Activated naive CD8-positive, alpha-beta T cell treated with anti-CD3 and anti-CD28 coated beads for 36 hours (primary cell): ENCODE data around the gene ANKIB1. TPM values are rescaled to one million over a fixed set of nuclear protein-coding genes. Genes with fewer than 3 reads are reported as not detected.
"Not testable (repeated sequence)": the region's sequence is repeated elsewhere in the genome, so short reads cannot be mapped to it uniquely, and the experiment has no call there.

Experiments
- DNase-seq: peaks from one replicate; pipeline ENCODE4 v3.0.0; 2021
- H3K27ac Mint-ChIP-seq: one replicate; pipeline ENCODE4 v1.8.0; 2022; ENCODE audit warnings: mild to moderate bottlenecking, moderate library complexity, mixed read lengths
- H3K27me3 Mint-ChIP-seq: one replicate; pipeline ENCODE4 v1.8.0; 2022; ENCODE audit warnings: mild to moderate bottlenecking, mixed read lengths
- H3K36me3 Mint-ChIP-seq: one replicate; pipeline ENCODE4 v1.8.0; 2021; ENCODE audit warnings: mild to moderate bottlenecking, mixed read lengths
- H3K4me1 Mint-ChIP-seq: one replicate; pipeline ENCODE4 v1.8.0; 2021; ENCODE audit warnings: mixed read lengths
- H3K4me3 Mint-ChIP-seq: one replicate; pipeline ENCODE4 v1.8.0; 2022; ENCODE audit warnings: mild to moderate bottlenecking, moderate library complexity, mixed read lengths
- H3K9me3 Mint-ChIP-seq: one replicate; pipeline ENCODE4 v1.8.0; 2022; ENCODE audit warnings: mixed read lengths
- total RNA-seq, 2 experiments: library from RNA; stranded (reverse); gene quantifications; one replicate each; pipeline ENCODE4 v1.2.3, GENCODE V29; 2021

The ANKIB1 gene
- total RNA-seq, 2 experiments from 2014 or later, result 38.6 to 40.6 TPM

GRCh38 chr7:92427193-92427592, 181.4 kb downstream of the ANKIB1 start:
- Mint-ChIP-seq H3K4me3 (no peak overlapping the region), H3K27me3 (peaks cover 33% of the 10 kb centered on the region), H3K4me1 (peaks cover 13% of the 10 kb centered on the region), H3K9me3 (no peaks in the 10 kb centered on the region), H3K36me3 (no peaks in the 10 kb centered on the region), H3K27ac (no peak overlapping the region)
- DNase-seq, result no peak

GRCh38 chr7:92432299-92432946, 186.6 kb downstream of the ANKIB1 start:
- Mint-ChIP-seq H3K27me3 (peaks cover under 1% of the 10 kb centered on the region), H3K27ac (no peak overlapping the region)

GRCh38 chr7:92433019-92433418, 187.2 kb downstream of the ANKIB1 start:
- H3K27ac Mint-ChIP-seq, result no peak overlapping the region
- no peak overlapping the region for H3K4me3 Mint-ChIP-seq
- no peaks in the 10 kb centered on the region for H3K36me3 Mint-ChIP-seq
- H3K27me3 Mint-ChIP-seq, result no peaks in the 10 kb centered on the region
- no peaks in the 10 kb centered on the region for H3K9me3 Mint-ChIP-seq
- no peak for DNase-seq
- no peaks in the 10 kb centered on the region for H3K4me1 Mint-ChIP-seq

More at GRCh38 chr7:92432299-92432946, 186.6 kb downstream of the ANKIB1 start:
- Mint-ChIP-seq H3K4me3 (no peak overlapping the region), H3K36me3 (no peaks in the 10 kb centered on the region), H3K9me3 (no peaks in the 10 kb centered on the region), H3K4me1 (no peaks in the 10 kb centered on the region)
- DNase-seq, result no peak

- H3K36me3 Mint-ChIP-seq, result no peaks in the 10 kb centered on the region
- no peak overlapping the region for H3K4me3 Mint-ChIP-seq
- H3K27ac Mint-ChIP-seq, result no peak overlapping the region
- no peak for DNase-seq
- no peaks in the 10 kb centered on the region for H3K9me3 Mint-ChIP-seq
- peaks cover 13% of the 10 kb centered on the region for H3K4me1 Mint-ChIP-seq
- H3K27me3 Mint-ChIP-seq, result no peaks in the 10 kb centered on the region
Measured at GRCh38 chr7:92435542-92435941, 189.8 kb downstream of the ANKIB1 start.

GRCh38 chr7:92436612-92437445, 191.1 kb downstream of the ANKIB1 start:
- peaks cover 13% of the 10 kb centered on the region for H3K4me1 Mint-ChIP-seq
- no peaks in the 10 kb centered on the region for H3K9me3 Mint-ChIP-seq
- no peaks in the 10 kb centered on the region for H3K27me3 Mint-ChIP-seq
- no peak overlapping the region for H3K27ac Mint-ChIP-seq
- DNase-seq, result no peak
- H3K4me3 Mint-ChIP-seq, result no peak overlapping the region
- no peaks in the 10 kb centered on the region for H3K36me3 Mint-ChIP-seq

- Mint-ChIP-seq H3K36me3 (no peaks in the 10 kb centered on the region), H3K4me3 (no peak overlapping the region), H3K27ac (no peak overlapping the region), H3K4me1 (peaks cover 13% of the 10 kb centered on the region), H3K27me3 (no peaks in the 10 kb centered on the region), H3K9me3 (no peaks in the 10 kb centered on the region)
- DNase-seq, result no peak
Measured at GRCh38 chr7:92437956-92438491, 192.2 kb downstream of the ANKIB1 start.

GRCh38 chr7:92442720-92443119, 196.9 kb downstream of the ANKIB1 start:
- not testable (repeated sequence) for DNase-seq, H3K27ac Mint-ChIP-seq, H3K36me3 Mint-ChIP-seq, H3K9me3 Mint-ChIP-seq, H3K4me3 Mint-ChIP-seq, H3K27me3 Mint-ChIP-seq
- H3K4me1 Mint-ChIP-seq, result peaks cover 23% of the 10 kb centered on the region

- Mint-ChIP-seq H3K9me3 (no peaks in the 10 kb centered on the region), H3K27ac (peak overlapping the region; percentile 83), H3K4me3 (peak overlapping the region; percentile 79), H3K4me1 (peaks cover 16% of the 10 kb centered on the region), H3K36me3 (no peaks in the 10 kb centered on the region), H3K27me3 (no peaks in the 10 kb centered on the region)
- no peak for DNase-seq
Measured at GRCh38 chr7:92446869-92447344, 201.1 kb downstream of the ANKIB1 start.

- Mint-ChIP-seq H3K4me3 (peak within 1 kb of the TSS; percentile 86), H3K4me1 (peaks cover 16% of the 10 kb centered on the region), H3K27me3 (no peaks in the 10 kb centered on the region), H3K27ac (peak within 1 kb of the TSS; percentile 93), H3K9me3 (no peaks in the 10 kb centered on the region), H3K36me3 (no peaks in the 10 kb centered on the region)
- peak; percentile 83 for DNase-seq
Measured at GRCh38 chr7:92447345-92448204, 201.8 kb downstream of the ANKIB1 start, which contains the start of gene GATAD1. TSS of gene GATAD1 (plus strand) at chr7:92447482. CDS start at chr7:92447730, 248 bp downstream.

- Mint-ChIP-seq H3K36me3 (peaks cover under 1% of the 10 kb centered on the region), H3K4me3 (peak overlapping the region; percentile 86), H3K27me3 (no peaks in the 10 kb centered on the region), H3K4me1 (peaks cover 16% of the 10 kb centered on the region), H3K27ac (peak overlapping the region; percentile 93), H3K9me3 (no peaks in the 10 kb centered on the region)
- peak; percentile 38 for DNase-seq
Measured at GRCh38 chr7:92448205-92448747, 202.5 kb downstream of the ANKIB1 start.

Other genes with a start within 250 kb of the ANKIB1 start
- 10 to 100 TPM; 57.3 to 62.3 TPM for gene CYP51A1, start 111.5 kb upstream of the ANKIB1 start, total RNA-seq
- not detected for gene LRRD1, start 66.8 kb upstream of the ANKIB1 start, total RNA-seq
- 10 to 100 TPM; 30.1 to 31.9 TPM for gene KRIT1, start 60 bp upstream of the ANKIB1 start, total RNA-seq
- gene GATAD1, start 201.5 kb downstream of the ANKIB1 start, total RNA-seq, result 10 to 100 TPM; 14.9 to 15.1 TPM
- gene ERVW-1, start 232.0 kb downstream of the ANKIB1 start, total RNA-seq, result not detected